Measurements from ENCODE around the gene NYNRIN.
A peak's percentile ranks its signal among the peaks of the same experiment; 100 is the strongest.

The NYNRIN gene

DNA sequence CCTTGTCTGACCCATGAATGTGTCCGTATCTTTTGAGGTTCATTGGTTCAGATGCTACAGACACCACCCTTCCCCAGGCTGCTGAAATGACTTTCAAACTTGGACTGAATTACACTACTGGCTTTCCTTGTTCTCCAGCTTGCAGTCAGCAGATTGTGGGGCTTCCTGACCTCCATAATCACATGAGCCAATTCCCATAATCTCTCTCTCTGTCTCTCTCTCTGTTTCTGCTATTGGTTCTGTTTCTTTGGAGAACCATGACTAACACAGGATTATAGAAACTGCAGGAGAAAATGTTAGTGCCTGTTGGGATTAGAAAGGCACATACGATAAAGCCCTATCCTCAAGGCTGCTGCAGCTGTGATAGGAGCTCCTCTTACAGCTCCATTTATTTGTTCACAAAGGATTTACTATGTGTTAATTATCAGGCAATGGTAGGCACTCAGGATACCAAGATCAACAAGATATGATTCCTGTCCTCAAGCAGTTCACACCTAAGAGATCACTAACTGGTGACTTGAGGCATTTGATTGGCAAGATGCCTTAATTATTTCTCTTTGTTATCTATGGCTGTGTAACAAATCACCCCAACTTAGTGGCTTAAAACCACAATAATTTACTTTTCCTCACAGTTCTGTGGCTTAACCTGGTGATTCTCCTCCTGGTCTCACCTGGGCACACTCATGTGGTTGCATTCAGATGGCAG is 10.2 kb upstream of the NYNRIN start:
- no peak for TF ChIP-seq ZFP3 (CRISPR knock-in tag; IDR thresholded peaks at IDR 0.05)
- no peak for TF ChIP-seq TOX (CRISPR knock-in tag; IDR thresholded peaks at IDR 0.05; ENCODE audit: borderline replicate concordance)
- TF ChIP-seq BACH2 (CRISPR knock-in tag; IDR thresholded peaks at IDR 0.05; ENCODE audit: borderline replicate concordance) = no peak
- TF ChIP-seq ISL1 (CRISPR knock-in tag; IDR thresholded peaks at IDR 0.05) = no peak
- no peak for TF ChIP-seq ZNF8 (CRISPR knock-in tag; IDR thresholded peaks at IDR 0.05)
- no peak for TF ChIP-seq ESRRG (CRISPR knock-in tag; IDR thresholded peaks at IDR 0.05)
- no peak for TF ChIP-seq ZNF565 (CRISPR knock-in tag; conservative IDR thresholded peaks at IDR 0.05; ENCODE audit: low read depth)
- TF ChIP-seq GLIS3 (CRISPR knock-in tag; IDR thresholded peaks at IDR 0.05) = no peak

DNA sequence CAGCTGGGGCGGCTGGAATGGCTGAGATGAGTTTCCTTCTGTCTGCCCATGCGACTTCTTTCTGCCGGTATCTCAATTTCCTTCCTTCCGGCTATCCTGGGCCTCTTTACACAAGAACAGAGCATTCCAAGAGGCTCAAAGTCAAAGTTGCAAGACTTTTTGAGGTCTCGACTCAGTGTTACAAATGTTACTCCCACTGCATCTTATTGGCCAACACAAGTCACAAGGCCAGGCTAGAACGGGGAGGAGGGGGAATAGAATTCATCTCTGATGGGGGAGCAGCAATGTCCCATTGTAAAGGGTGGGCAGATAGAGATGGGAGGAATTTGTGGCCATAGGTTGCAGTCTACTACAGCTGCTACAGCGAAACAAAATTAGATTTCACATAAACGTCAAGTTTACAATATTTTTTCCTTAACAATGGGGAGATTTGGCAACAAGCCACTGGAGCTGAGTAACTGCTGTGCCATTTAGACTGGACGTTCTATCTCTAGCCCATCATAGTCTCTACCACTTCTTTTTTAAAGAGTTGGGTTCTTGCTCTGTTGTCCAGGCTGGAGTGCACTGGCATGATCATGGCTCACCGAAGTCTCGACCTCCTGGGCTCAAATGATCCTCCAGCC is 9.5 kb upstream of the NYNRIN start:
- ATAC-seq = no peak
- TF ChIP-seq RARB (CRISPR knock-in tag; IDR thresholded peaks at IDR 0.05) (no peak), ZNF70 (CRISPR knock-in tag; IDR thresholded peaks at IDR 0.05) (no peak)
- TF ChIP-seq, protein P1, sequence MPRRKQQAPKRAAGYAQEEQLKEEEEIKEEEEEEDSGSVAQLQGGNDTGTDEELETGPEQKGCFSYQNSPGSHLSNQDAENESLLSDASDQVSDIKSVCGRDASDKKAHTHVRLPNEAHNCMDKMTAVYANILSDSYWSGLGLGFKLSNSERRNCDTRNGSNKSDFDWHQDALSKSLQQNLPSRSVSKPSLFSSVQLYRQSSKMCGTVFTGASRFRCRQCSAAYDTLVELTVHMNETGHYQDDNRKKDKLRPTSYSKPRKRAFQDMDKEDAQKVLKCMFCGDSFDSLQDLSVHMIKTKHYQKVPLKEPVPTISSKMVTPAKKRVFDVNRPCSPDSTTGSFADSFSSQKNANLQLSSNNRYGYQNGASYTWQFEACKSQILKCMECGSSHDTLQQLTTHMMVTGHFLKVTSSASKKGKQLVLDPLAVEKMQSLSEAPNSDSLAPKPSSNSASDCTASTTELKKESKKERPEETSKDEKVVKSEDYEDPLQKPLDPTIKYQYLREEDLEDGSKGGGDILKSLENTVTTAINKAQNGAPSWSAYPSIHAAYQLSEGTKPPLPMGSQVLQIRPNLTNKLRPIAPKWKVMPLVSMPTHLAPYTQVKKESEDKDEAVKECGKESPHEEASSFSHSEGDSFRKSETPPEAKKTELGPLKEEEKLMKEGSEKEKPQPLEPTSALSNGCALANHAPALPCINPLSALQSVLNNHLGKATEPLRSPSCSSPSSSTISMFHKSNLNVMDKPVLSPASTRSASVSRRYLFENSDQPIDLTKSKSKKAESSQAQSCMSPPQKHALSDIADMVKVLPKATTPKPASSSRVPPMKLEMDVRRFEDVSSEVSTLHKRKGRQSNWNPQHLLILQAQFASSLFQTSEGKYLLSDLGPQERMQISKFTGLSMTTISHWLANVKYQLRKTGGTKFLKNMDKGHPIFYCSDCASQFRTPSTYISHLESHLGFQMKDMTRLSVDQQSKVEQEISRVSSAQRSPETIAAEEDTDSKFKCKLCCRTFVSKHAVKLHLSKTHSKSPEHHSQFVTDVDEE (CRISPR knock-in tag; IDR thresholded peaks at IDR 0.05) = no peak
- TF ChIP-seq, protein P2, sequence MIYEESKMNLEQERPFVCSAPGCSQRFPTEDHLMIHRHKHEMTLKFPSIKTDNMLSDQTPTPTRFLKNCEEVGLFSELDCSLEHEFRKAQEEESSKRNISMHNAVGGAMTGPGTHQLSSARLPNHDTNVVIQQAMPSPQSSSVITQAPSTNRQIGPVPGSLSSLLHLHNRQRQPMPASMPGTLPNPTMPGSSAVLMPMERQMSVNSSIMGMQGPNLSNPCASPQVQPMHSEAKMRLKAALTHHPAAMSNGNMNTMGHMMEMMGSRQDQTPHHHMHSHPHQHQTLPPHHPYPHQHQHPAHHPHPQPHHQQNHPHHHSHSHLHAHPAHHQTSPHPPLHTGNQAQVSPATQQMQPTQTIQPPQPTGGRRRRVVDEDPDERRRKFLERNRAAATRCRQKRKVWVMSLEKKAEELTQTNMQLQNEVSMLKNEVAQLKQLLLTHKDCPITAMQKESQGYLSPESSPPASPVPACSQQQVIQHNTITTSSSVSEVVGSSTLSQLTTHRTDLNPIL (CRISPR knock-in tag; IDR thresholded peaks at IDR 0.05; ENCODE audit: low read depth) = no peak

More for the DNA sequence above, 10.2 kb upstream of the NYNRIN start:
- no peak for ATAC-seq

DNA sequence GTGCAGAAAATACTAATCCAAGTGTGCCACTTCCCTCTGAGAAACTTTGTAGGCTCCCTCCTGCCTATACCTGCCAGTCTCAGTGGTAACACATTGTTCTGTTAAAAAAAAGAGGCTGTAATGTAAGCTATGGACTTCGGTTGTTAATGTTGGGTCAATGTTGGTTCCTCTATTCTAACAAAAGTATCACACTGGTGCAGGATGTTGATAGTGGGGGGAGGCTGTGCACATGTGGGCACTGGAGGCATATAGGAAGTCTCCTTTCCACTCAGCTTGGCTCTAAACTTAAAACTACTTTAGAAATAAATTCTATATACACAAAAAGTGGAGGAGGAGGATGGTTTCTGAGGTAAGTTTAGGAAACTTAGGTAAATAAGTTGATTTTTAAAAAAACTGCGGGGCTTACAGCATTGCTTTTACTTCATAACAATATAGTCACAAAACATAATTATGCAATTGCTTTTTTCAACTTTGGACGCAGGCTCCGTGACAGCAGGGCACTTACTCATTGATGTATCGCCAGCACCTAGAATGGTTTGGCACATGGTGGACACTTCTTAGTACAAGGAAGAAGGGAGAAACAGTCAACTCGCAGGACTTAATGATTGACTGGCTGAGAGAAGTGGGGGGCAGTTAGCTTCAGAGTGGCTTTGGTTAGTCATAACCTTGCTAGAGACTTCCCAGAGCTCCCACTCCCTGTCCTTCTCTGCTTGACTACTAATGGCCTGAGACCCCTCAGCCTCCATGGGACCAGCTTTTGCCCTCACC is 7.9 kb upstream of the NYNRIN start:
- TF ChIP-seq, protein P3, sequence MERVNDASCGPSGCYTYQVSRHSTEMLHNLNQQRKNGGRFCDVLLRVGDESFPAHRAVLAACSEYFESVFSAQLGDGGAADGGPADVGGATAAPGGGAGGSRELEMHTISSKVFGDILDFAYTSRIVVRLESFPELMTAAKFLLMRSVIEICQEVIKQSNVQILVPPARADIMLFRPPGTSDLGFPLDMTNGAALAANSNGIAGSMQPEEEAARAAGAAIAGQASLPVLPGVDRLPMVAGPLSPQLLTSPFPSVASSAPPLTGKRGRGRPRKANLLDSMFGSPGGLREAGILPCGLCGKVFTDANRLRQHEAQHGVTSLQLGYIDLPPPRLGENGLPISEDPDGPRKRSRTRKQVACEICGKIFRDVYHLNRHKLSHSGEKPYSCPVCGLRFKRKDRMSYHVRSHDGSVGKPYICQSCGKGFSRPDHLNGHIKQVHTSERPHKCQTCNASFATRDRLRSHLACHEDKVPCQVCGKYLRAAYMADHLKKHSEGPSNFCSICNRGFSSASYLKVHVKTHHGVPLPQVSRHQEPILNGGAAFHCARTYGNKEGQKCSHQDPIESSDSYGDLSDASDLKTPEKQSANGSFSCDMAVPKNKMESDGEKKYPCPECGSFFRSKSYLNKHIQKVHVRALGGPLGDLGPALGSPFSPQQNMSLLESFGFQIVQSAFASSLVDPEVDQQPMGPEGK (CRISPR knock-in tag; IDR thresholded peaks at IDR 0.05; ENCODE audit: borderline replicate concordance) = no peak
- TF ChIP-seq PPARA (CRISPR knock-in tag; IDR thresholded peaks at IDR 0.05; ENCODE audit: borderline replicate concordance) (no peak), BACH2 (CRISPR knock-in tag; IDR thresholded peaks at IDR 0.05; ENCODE audit: borderline replicate concordance) (no peak), SNAI2 (CRISPR knock-in tag; IDR thresholded peaks at IDR 0.05) (no peak), OSR1 (CRISPR knock-in tag; IDR thresholded peaks at IDR 0.05) (no peak), GLIS3 (CRISPR knock-in tag; IDR thresholded peaks at IDR 0.05) (no peak), ZNF565 (CRISPR knock-in tag; conservative IDR thresholded peaks at IDR 0.05; ENCODE audit: low read depth) (no peak), ARNTL (CRISPR knock-in tag; IDR thresholded peaks at IDR 0.05; ENCODE audit: borderline replicate concordance, low read depth) (no peak)
- no peak for ATAC-seq

DNA sequence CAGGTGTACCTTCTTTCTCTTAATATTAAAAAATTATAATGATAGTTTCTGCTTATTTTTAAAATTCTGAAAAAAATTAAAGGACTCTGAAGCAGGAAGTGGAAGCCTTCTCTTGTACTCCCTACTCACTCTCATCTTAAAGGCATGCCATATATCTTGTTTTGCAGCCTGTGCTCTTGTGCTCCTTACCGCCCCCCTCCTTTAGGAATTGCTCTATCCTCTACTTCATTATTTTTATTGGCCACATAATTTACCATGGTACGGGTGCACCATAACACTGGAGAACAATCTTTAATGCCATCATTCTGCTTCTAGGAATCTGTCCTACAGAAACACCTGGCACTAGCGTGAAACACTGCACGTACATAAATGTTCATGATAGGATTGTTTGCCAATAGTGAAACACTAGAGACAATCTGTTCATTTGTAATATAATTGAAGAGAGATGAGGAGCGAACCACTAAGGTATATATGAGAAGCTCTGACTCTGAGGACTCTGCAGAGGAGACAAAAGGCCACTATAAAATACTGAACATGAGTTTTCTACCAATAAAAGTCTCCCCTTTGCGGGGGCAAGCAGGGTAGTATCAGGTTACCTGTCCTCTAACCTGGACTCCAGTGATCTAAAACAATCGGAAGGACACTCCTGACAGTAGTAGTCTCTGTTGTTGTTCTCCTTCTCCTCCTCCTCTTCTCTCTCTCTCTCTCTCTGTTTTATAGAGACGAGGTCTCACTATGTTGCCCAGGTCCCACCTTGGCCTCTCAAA is 6.3 kb upstream of the NYNRIN start:
- no peak for TF ChIP-seq GLIS3 (CRISPR knock-in tag; IDR thresholded peaks at IDR 0.05)
- ATAC-seq = peak; percentile 94

DNA sequence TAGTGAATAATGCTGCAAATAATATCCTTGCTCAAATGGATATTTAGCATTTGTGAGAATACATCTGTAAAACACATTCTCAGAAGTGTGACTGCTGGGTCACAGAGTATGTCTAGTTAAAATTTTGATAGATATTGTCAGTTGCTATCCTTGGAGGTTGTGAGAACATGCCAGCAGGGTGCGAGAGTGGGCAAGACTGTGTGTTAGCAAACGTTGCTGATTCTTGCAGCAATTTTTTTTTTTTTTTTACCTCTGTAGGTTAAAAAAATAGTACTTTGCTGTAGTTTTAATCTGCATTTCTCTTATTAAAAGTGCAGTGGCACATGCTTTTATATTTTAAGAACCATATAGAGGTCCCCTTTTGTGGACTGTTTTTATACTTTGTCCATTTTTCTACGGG is 4.5 kb upstream of the NYNRIN start:
- TF ChIP-seq, protein P3 (CRISPR knock-in tag; IDR thresholded peaks at IDR 0.05; ENCODE audit: borderline replicate concordance) = no peak
- TF ChIP-seq ISL1 (CRISPR knock-in tag; IDR thresholded peaks at IDR 0.05) = no peak
- no peak for TF ChIP-seq ZNF8 (CRISPR knock-in tag; IDR thresholded peaks at IDR 0.05)
- no peak for TF ChIP-seq TOX (CRISPR knock-in tag; IDR thresholded peaks at IDR 0.05; ENCODE audit: borderline replicate concordance)
- TF ChIP-seq, protein P4, sequence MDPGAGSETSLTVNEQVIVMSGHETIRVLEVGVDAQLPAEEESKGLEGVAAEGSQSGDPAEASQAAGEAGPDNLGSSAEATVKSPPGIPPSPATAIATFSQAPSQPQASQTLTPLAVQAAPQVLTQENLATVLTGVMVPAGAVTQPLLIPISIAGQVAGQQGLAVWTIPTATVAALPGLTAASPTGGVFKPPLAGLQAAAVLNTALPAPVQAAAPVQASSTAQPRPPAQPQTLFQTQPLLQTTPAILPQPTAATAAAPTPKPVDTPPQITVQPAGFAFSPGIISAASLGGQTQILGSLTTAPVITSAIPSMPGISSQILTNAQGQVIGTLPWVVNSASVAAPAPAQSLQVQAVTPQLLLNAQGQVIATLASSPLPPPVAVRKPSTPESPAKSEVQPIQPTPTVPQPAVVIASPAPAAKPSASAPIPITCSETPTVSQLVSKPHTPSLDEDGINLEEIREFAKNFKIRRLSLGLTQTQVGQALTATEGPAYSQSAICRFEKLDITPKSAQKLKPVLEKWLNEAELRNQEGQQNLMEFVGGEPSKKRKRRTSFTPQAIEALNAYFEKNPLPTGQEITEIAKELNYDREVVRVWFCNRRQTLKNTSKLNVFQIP (CRISPR knock-in tag; IDR thresholded peaks at IDR 0.05; ENCODE audit: borderline replicate concordance, low read depth) = no peak
- TF ChIP-seq ZFP30 (CRISPR knock-in tag; IDR thresholded peaks at IDR 0.05) = no peak
- no peak for TF ChIP-seq PPARA (CRISPR knock-in tag; IDR thresholded peaks at IDR 0.05; ENCODE audit: borderline replicate concordance)
- no peak for ATAC-seq
